IPS-18a (cell line): ENCODE results near the gene MKLN1.

Source experiments
- H3K27ac ChIP-seq: one replicate; pipeline ENCODE4 v1.5.1; 2013; ENCODE audit warnings: low read length
- H3K27me3 ChIP-seq: one replicate; pipeline ENCODE4 v1.6.1; 2013; ENCODE audit warnings: mild to moderate bottlenecking, low read length; ENCODE audit not compliant: control insufficient read depth, insufficient read depth
- H3K36me3 ChIP-seq: one replicate; pipeline ENCODE4 v1.6.1; 2013; ENCODE audit warnings: low read depth, low read length; ENCODE audit not compliant: control insufficient read depth
- H3K4me1 ChIP-seq: one replicate; pipeline ENCODE4 v1.6.1; 2013; ENCODE audit warnings: low read depth, low read length; ENCODE audit not compliant: control insufficient read depth
- H3K4me3 ChIP-seq: one replicate; pipeline ENCODE4 v1.5.1; 2013; ENCODE audit warnings: low read length
- H3K9ac ChIP-seq: one replicate; pipeline ENCODE4 v1.6.1; 2013; ENCODE audit warnings: mild to moderate bottlenecking, low read length, moderate library complexity
- H3K9me3 ChIP-seq: one replicate; pipeline ENCODE4 v1.6.1; 2013; ENCODE audit warnings: low read depth, low read length; ENCODE audit not compliant: control insufficient read depth

The MKLN1 gene

DNA sequence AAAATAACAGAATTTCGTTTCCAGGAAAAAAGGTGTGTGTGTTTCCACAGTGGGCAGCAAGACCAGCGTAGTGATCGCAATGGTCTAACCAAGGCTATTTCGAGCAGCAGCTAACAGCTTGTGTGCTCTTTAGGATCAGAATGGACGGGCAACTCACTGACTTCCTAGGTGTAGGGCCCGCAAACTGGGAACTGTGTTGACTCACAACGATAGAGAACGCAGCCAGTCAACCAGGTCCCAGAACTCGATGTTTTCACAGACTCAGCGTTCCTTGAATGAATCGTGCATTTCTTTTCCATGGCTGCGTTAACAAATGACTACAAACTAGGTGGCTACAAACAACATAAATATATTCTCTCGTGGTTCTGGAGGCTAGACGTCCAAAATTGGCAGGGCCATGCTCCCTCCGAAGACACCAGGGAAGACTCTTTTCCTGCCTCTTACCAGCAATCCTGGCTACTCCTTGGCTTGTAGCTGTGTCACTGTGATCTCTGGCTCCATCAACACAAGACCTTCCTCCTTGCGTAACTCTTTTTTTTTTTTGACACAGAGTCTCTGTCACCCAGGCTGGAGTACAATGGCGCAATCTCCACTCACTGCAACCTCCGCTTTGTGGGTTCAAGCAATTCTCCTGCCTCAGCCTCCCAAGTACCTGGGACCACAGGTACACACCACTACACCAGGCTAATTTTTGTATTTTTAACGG, 189.7 kb downstream of the MKLN1 start:
- peaks cover 37% of the 10 kb centered on the region for H3K4me1 ChIP-seq
- no peak overlapping the region for H3K4me3 ChIP-seq
- H3K27ac ChIP-seq, result no peak overlapping the region
- no peak overlapping the region for H3K9ac ChIP-seq
- no peaks in the 10 kb centered on the region for H3K27me3 ChIP-seq
- no peaks in the 10 kb centered on the region for H3K9me3 ChIP-seq
- H3K36me3 ChIP-seq, result peaks cover 15% of the 10 kb centered on the region

DNA sequence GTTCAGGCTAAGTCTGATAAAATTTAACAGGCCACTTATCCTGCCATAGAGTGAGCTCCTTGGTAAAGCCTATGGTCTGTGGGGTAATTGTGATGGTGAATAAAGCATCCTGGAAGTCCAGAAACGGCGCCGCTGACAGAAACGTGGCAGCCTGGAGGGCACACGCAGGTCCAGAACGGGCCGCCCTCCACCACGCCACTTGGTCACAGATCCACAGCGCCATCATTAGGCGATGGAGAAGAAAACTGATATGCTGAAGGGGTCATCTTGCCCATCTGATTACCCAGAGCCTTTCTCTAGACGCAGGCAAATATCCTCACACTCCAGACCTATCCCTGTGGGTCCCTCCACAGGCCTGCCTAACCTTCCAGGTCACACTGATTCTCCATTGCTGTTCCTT, 190.9 kb downstream of the MKLN1 start:
- Histone ChIP-seq H3K27ac (no peak overlapping the region), H3K36me3 (peaks cover 10% of the 10 kb centered on the region)

DNA sequence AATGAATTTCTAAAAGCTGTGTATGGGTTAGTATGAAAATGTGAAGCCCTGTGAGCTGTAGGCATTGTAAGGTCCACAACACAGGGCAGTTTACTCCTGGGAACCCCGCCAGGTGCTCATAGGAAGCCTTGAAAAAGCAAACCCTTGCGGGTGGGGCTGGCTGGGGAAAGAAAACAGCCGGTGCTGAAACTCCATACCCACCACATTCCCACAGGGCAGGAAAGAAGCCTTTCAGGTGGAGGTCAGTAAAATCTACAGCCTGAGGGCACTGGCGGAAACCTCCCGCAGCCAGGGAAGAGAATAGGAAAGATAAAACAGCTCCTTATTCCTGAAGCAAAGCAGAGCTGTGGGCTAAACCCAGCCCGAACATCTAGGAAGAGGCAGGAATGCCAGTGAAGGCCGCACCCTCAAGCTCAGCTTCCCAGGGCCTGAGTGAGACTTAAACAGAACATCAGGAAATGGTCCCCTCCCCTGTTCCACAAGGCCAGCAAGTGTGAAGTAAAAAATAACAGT, 194.0 kb downstream of the MKLN1 start:
- Histone ChIP-seq H3K36me3 (peaks cover 10% of the 10 kb centered on the region), H3K9ac (no peak overlapping the region), H3K4me1 (peaks cover 46% of the 10 kb centered on the region), H3K27ac (no peak overlapping the region), H3K4me3 (no peak overlapping the region), H3K27me3 (no peaks in the 10 kb centered on the region), H3K9me3 (no peaks in the 10 kb centered on the region)

More for the DNA sequence above, 190.9 kb downstream of the MKLN1 start:
- Histone ChIP-seq H3K4me1 (peaks cover 40% of the 10 kb centered on the region), H3K9me3 (no peaks in the 10 kb centered on the region), H3K27me3 (no peaks in the 10 kb centered on the region), H3K4me3 (no peak overlapping the region), H3K9ac (no peak overlapping the region)

DNA sequence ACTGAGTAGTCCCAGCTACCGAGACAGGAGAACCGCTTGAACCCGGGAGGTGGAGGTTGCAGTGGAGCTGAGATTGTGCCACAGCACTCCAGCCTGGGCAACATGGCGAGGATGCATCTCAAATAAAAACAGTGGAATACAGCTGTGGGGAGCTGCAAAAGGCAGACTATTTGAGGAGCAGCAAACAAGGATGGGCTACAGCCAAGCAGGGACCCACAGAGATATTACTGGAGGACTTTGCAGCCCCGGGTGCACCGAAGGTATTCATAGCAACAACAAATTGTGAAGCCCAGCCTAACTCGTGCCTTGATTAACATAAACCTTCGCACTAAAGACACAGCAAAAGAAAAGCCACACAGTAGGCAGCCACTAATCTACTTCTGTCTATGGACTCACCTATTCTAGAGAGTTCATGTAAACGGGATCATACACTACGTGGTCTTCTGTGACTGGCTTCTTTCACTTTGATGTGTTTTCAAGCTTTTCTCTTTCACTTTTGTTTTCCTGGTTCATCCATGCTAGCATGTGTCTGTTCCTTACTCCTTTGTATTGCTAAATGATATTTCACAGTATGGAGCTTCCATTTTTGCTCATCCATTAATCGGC, 194.8 kb downstream of the MKLN1 start:
- Histone ChIP-seq H3K4me3 (no peak overlapping the region), H3K27me3 (no peaks in the 10 kb centered on the region), H3K4me1 (peaks cover 46% of the 10 kb centered on the region), H3K9ac (no peak overlapping the region), H3K9me3 (no peaks in the 10 kb centered on the region), H3K36me3 (peaks cover 10% of the 10 kb centered on the region), H3K27ac (no peak overlapping the region)

DNA sequence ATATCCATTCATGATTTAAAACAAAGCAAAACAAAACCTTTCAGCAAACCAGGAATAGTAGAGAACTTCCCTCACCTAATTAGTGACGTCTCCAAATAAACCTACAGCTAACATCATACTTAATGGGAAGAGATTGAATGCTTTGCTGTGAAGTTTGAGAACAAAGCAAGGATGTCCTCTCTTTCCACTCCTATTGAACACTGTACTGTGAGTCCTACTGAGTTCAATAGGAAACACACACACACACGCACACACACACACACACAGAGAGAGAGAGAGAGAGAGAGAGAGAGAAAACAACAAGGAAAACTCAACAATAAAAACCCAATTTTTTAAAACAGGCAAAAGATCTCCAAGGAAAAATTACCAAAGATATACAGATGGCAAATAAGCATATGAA, 196.4 kb downstream of the MKLN1 start:
- Histone ChIP-seq H3K4me1 (peaks cover 41% of the 10 kb centered on the region), H3K4me3 (no peak overlapping the region), H3K27ac (no peak overlapping the region), H3K9me3 (no peaks in the 10 kb centered on the region), H3K27me3 (no peaks in the 10 kb centered on the region), H3K36me3 (peaks cover 7% of the 10 kb centered on the region), H3K9ac (no peak overlapping the region)

DNA sequence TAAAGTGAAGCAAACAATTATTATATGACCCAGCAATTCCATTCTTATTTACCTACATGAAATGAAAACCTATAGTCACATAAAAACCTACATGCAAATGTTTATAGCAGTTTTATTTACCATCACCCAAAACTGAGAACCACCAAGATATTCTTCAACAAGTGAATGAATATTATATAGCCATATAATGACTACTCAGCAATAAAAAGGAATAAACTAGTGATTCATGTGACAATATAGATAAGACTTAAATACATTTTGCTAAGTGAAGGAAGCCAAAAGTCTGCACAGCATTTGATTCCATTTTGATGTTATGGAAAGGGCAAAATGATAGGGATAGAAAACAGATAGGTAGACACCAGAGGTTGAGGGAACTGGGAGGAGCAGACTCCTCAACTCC, 197.0 kb downstream of the MKLN1 start:
- H3K36me3 ChIP-seq, result peaks cover 6% of the 10 kb centered on the region
- no peak overlapping the region for H3K4me3 ChIP-seq
- H3K27ac ChIP-seq, result no peak overlapping the region
- no peaks in the 10 kb centered on the region for H3K9me3 ChIP-seq
- peaks cover 36% of the 10 kb centered on the region for H3K4me1 ChIP-seq
- no peak overlapping the region for H3K9ac ChIP-seq
- no peaks in the 10 kb centered on the region for H3K27me3 ChIP-seq

DNA sequence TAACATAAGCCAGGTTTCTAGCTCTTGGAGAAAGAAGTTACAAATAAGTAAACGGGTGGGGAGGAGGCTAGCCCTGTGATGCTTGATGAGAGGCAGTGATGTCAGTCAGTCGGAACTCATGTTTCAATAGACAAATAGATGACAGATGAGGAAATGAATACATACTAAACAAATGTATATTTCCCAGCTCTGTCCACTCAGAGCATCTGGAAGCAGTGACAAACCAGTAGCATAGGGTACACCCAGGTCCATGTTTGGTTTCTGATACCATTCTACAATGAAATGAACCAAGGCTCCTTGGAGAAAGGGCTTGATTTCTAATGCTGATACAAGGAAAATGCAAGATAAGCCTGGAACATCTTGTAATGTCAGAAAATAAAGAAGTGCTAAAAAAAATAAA, 198.1 kb downstream of the MKLN1 start:
- H3K9ac ChIP-seq, result no peak overlapping the region

DNA sequence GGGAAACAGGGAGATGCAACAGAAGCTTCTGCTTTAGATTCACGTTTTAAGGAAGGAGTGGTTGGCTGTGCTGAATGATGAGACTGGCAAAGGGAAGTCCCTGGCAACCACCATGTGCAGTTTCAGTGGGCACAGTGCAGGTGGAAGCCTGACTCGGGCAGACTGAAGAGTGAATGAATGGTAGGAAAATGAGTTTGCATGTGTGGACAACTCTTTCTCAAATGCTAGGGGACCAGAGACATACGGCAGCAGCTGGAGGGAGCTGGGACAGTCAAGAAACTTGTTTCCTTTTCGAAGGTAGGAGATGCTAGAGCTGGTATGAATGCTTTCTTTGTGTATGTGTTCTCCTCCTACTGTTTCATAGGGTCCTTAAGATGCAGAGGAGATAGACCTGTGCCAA, 199.8 kb downstream of the MKLN1 start:
- no peak overlapping the region for H3K4me3 ChIP-seq
- H3K9me3 ChIP-seq, result no peaks in the 10 kb centered on the region
- no peak overlapping the region for H3K27ac ChIP-seq
- H3K36me3 ChIP-seq, result peaks cover under 1% of the 10 kb centered on the region
- no peaks in the 10 kb centered on the region for H3K27me3 ChIP-seq
- peaks cover 17% of the 10 kb centered on the region for H3K4me1 ChIP-seq
- H3K9ac ChIP-seq, result no peak overlapping the region

More for the DNA sequence above, 198.1 kb downstream of the MKLN1 start:
- no peaks in the 10 kb centered on the region for H3K9me3 ChIP-seq
- no peak overlapping the region for H3K4me3 ChIP-seq
- H3K4me1 ChIP-seq, result peaks cover 27% of the 10 kb centered on the region
- H3K27me3 ChIP-seq, result no peaks in the 10 kb centered on the region
- H3K27ac ChIP-seq, result no peak overlapping the region
- no peaks in the 10 kb centered on the region for H3K36me3 ChIP-seq

DNA sequence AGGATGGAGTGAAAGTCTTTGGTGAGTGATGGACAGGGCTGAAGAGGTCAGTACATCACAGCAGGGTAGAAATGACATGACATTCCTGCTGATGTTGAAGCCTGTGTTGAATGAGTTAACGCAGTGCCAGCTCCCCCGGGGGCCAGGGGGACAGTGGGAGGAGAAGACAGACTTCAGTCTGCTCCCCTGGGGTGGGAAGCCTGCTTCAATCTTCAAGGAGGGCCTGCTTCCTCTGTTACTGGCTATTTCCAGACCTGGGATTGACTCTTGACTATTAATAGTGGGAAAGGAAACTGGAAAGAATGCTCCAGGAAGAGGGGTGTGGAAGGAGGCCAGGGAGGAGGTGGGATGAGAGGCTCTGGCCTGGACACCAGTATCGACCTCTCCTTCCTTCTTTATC, 201.5 kb downstream of the MKLN1 start:
- Histone ChIP-seq H3K4me3 (no peak overlapping the region), H3K27me3 (no peaks in the 10 kb centered on the region), H3K4me1 (peaks cover 14% of the 10 kb centered on the region), H3K27ac (no peak overlapping the region), H3K9me3 (no peaks in the 10 kb centered on the region), H3K36me3 (peaks cover 13% of the 10 kb centered on the region), H3K9ac (no peak overlapping the region)

DNA sequence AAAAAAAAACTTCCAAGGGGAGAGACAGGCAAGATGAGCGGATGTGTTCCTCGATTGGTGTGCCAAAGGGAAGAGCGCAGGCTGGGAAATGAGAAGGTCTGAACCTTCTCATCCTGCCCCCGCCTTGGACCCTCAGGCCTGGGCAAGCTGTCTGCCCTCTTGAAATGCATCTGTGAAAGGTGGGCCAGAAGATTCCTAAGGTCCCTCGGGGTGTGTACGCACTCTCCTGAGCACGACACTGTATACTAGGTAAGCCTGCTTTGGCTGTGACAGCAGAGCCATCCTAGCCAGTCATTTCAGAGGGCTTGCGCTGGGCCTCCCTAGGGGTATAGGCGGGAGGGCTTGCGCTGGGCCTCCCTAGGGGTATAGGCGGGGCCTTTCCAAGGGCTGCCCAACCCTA, 201.9 kb downstream of the MKLN1 start:
- H3K36me3 ChIP-seq, result peaks cover 13% of the 10 kb centered on the region
- no peak overlapping the region for H3K27ac ChIP-seq
- H3K4me3 ChIP-seq, result no peak overlapping the region
- H3K9me3 ChIP-seq, result no peaks in the 10 kb centered on the region
- H3K27me3 ChIP-seq, result no peaks in the 10 kb centered on the region
- H3K4me1 ChIP-seq, result peaks cover 9% of the 10 kb centered on the region
- no peak overlapping the region for H3K9ac ChIP-seq

DNA sequence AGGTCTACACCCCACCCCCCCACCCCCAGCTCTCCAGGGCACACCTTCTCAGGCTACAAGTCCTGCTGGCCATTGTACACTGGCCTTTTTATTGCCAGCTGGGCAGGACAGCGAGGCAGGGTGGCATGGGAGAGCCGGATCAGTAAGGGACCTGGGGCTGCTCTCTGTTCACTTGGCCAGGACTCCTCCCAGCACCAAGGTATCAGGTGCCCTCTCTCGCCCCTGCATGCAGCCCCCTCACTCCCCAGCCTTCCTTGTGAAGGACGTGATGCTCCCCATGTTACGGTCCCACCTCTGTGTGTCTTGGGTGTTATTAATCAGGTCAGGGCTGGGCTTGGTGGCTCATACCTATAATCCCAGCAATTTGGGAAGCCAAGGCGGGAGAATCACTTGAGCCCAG, 202.5 kb downstream of the MKLN1 start:
- H3K9ac ChIP-seq, result no peak overlapping the region
- peaks cover 6% of the 10 kb centered on the region for H3K4me1 ChIP-seq
- no peaks in the 10 kb centered on the region for H3K9me3 ChIP-seq
- H3K27me3 ChIP-seq, result no peaks in the 10 kb centered on the region
- no peak overlapping the region for H3K27ac ChIP-seq
- H3K4me3 ChIP-seq, result no peak overlapping the region
- peaks cover 14% of the 10 kb centered on the region for H3K36me3 ChIP-seq

DNA sequence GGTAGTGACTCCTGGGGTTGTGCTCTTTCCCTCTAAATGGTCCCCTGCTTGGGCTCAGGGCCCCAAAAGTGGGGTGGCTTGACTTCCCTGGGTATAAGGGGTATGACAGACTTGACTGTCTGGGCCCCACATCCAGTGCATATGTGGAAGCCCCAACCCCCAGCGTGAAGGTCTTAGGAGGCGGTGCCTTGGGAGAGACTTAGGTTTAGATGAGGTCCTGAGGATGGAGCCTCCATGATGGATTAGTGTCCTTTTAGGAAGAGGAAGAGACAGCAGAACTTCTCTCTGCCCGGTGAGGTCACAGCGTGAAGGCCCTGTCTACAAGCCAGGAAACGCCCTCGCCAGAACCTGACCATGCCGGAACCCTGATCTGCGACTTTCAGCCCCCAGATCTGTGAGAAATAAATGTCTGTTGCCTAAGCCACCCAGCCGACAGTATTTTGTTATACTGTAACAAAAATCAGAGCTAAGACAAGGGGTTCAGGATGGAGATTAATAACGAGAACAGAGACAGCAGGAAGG, 205.0 kb downstream of the MKLN1 start:
- Histone ChIP-seq H3K9me3 (no peaks in the 10 kb centered on the region), H3K27ac (no peak overlapping the region), H3K36me3 (peaks cover 31% of the 10 kb centered on the region), H3K9ac (no peak overlapping the region), H3K4me1 (peaks cover 13% of the 10 kb centered on the region), H3K27me3 (no peaks in the 10 kb centered on the region), H3K4me3 (no peak overlapping the region)
